HL-60/S4 (cell line): Measurements from ENCODE around the gene RPL10L.

Experiments used
- in situ Hi-C: fragments of 300-500 bp; cut with MboI; formaldehyde crosslinking; loops from 2 replicates; pipeline ENCODE4 v1.14.3; 2022; ENCODE audit warnings: low sequenced_read_pairs

RPL10L gene

DNA sequence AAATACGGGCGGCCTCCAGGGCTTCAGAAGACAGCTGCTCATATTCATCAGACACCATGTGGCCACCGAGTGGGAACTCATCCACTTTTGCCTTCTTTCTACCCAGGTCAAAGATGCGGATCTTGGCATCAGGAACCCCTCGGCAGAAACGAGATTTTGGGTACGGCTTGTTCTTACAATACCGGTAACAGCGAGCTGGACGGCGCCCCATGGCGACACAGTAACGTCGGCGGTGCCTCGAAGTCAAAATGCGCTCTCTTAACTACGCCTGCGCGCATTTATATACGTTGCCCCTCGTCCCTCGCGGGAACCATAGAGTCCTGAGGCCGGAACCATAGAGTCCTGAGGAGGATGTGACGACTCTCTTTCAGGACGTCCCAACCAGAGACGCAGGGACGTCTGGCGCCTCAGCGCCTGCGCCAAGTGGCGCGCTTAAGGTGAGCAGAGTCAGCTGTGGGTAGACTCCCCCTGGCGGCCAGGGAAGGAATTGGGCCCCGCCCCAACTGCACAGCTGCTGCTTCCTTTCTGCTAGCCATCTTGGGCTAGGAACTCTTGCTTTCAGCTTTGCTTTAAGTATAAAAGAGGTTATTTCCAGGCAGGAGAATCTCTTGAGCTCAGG lies at the start of gene RPL10L:
TSS of gene RPL10L (minus strand) at position 256 of the 619 bp plus-strand sequence. CDS start at position 211, 45 bp downstream.
- in situ Hi-C loops, result no loop called here

GRCh38 chr14:46691819-46692218 lies 40.2 kb upstream of the RPL10L start:
- in situ Hi-C loops, result no loop called here

DNA sequence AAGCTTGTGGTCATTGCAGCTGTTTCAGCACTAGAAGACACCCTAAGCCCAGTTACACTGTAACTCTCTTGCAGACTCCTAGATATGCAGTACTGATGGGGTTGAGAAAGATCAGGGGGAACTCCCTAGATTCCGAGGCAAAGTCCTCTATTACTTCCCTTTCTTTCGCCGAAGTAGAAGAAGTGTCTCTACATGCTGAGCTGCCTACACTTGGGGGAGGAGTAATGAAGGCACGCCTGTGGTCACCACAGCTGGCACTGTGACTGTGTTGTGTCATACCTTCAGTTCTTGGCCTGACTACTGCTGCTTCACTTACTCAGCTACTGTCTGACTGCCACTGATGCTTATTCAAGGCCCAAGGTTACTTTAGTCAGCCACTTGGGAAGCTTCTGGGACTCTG lies 35.1 kb upstream of the RPL10L start:
- in situ Hi-C loops, result no loop called here

DNA sequence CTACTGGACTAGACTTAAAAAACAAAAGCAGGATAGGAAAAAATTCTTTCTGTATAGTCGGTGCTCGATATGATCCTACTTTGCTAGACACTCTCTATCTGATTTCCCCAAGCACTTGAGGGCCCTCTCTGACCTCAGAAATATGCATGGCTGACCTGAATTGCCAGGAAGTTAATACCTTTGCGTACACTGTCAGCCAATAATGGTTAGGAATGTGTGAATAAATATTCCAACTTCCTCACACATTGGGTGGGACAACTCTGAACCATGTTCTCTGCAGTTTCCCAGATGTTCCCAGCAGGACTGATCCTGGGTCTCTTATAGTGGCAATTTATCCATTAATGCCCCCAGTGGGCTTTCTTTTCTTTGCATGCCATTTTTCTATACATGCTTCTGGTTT lies 20.5 kb upstream of the RPL10L start:
- in situ Hi-C loops, result no loop called here

- in situ Hi-C loops, result no loop called here
Measured at GRCh38 chr14:46663382-46663781, 11.8 kb upstream of the RPL10L start.

- in situ Hi-C loops, result no loop called here
Measured at GRCh38 chr14:46661728-46662127, 10.1 kb upstream of the RPL10L start.

DNA sequence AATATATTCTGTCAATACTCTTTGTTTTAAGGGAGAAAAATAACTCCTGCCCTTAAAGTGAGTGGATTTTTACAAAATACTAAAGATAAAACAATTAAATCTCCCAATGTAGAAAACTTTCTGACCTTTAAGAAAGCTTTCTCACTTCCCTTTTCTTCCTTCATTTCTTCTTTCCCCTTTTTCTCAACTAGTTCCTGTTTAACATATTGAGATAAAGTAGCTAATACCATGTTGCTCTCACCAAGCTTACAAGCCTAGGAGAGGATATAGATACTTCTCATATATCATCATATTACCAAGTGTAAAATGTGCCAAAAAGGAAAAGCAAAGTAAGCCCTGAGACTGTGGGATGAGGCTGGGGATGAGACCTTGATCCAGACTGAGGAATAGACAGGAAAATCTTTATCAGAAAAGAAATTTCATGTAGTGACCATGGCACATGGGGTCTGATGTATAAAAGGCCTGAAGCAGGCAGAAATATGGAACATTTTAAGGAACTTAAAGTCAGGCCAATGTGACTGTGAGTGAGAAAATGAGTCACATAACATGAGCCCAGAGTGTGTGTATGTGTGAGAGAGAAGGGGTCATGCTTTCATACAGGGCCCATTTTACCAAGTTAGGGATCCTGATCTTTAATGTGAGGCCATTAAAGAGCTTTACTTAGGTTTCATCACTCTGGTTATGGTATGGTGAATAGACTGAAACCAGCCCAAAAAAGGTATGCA lies 1.6 kb upstream of the RPL10L start:
- in situ Hi-C loops, result no loop called here

DNA sequence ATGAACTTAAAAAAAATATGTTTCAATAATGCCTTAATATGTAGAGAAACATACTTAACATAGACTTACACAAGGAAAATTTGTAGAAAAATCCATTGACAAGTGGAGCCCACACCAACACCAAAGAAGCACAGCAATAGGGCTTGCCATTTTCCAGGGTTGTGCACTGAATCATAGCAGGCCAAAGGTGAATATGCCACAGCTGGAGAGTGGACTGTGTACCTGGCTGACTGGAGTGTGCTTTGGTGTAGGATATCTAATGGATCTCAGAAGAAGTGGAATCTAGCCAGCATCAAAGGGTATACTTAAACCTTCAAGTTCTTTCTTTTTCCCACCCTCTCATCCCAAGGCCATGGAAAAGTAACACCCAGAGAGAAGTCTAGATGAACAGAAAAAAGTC lies 4.8 kb downstream of the RPL10L start:
- in situ Hi-C loops, result no loop called here

DNA sequence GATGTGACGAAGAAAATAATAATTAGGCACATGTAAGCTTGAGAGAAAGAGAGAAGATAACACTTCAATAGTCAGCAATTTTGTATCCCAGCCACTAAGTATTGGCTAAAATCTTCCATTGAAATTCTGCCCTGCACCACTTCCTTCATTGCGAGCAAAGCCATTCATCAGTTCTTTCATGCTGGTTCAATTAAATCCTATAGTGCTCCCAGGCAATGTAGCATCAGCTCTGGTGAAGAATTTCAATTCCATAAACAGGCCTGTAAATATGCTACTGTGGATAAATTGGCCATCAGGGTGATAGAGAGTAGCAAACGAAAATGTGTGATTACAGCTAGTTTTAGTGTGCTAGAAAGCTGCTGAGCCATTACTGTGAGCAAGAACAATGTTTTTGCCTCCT lies 24.7 kb downstream of the RPL10L start:
- in situ Hi-C loops, result no loop called here
